Putamen (tissue), 1 donor: ENCODE measurements around the gene MCF2L.

Source experiments
- DNase-seq: peaks from one replicate; pipeline ENCODE4 v3.0.0-alpha.2; 2016; ENCODE audit warnings: low spot score

Gene MCF2L

DNA sequence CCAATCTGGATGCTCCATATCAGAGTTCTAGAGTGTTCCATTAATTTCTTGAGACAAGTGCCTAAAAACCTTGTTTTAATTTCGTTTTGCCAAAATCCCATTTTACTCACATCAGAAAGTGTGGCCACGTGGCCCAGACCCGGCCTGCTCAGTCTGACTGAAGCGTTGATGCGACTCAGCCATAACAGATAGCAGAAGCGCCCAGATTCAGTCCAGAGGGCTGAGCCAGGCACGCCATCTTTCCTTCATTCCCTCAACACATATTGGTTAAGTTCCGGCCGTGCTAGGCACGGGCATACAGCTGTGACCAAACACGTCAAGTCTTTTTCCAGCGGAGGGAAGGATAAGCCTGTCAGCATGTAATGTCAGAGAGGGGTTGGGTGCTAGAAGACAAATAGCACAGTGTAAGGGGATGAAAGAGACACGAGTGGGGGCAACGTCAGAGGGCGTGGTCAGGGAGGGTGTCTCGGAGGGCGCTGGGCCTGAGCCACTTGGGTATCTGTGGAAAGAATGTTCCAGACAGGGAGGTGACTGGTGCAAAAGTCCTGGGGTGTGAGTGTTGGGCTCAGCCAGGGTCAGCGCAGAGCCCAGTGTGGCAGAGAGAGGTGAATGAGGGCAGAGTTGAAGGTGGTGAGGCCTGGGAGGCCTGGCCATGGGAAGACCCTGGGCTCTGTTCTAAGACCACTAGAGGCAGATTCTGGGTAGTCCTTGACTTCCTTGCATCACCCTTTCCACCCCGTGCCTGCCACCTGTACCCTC lies 156.7 kb downstream of the MCF2L start:
- no peak for DNase-seq

DNA sequence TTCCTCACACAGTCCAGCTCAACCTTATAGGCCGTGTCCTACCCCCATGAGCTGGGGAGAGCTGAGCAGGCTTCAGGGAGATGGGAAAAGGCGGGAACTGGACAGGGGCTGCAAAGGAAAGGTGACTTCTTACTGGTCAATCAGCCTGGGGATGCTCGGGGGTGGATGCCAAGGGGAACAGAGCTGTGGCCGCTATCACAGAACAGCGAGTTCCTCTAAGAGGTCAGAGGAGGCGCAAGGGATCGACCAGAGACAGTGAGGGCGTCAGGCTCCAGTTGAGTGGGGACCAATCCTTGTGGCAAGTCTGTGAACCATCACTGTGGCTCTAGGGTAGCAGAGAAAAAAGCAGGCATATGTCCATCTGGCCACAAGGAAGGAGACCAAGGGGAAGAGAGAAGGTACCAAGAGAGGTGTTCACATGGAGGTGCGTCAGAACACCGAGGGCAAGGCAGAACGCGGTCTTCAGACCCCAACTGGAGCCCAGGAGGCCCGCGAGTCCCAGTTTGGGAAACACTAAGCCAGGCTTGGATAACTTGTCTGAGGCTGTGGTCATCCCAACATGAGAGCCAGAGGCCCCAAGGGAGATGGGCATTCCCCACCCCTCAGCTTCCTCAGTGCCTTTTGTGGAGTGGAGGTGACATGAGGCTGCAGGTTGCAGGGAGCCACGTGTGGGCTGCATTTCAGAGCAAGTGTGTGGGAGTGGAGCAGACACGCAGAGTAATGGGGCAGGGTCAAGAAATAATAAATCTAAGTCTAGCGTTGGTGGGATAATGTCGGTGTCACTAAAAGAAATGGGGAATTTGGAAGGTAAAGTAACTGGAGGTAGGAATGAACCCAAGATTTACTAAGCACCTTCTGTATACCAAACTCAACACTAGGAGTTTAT lies 157.5 kb downstream of the MCF2L start:
- no peak for DNase-seq

DNA sequence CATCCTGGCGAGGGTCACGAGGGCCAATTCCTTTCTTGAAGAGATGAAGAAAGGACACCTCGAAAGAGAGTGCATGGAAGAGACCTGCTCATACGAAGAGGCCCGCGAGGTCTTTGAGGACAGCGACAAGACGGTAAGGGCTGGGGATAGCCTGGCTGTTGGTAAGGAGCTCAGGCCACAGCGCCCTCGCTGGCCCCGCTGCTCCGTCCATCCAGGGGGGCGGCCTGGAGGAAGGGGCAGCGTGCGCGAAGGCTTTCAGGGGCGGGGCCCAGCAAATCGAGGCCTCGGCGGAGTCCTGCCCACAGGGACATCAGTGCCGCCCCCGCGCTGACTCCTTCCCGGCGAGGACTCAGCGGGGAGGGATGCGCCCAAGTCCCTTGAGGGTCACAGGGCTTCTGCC lies 160.5 kb downstream of the MCF2L start:
- DNase-seq = no peak

DNA sequence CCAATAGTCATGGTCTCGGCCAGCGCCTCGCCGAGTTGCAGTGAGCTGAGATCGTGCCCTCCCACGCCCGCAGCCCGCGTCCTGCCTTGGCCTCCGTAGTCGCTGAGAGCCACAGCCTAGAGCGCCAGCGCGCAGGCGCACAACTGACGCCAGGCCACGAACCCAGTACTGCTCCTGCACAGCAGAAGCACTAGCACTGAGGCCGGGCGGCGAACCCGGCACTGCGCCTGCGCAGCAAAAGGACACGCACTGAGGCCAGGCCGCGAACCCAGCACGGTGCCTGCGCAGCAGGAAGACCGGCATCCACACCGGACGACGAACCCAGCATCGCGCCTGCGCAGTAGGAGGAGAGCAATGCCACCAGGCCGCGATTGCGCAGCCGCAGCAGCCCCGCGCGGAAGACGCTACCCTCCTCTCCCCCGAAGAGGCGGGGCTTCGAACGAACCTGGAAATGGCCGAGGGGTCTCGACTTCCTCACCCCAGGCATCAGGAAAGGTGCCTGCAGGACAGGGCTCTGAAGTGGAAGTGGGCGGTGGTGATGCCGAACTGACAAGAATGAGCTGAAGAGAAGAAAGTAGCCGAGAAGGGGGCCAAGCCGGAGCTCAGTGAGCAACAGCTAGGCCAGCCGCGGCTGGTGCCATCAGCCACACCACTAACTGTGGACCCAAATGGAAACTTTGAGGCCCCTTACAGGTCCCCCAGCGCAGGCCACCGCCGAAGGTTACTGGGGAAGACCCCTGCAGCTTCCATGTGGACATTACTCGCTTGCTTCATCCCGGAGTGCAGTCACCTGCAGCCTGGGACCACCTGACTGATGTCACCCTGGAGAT lies 161.1 kb downstream of the MCF2L start:
- DNase-seq = no peak

DNA sequence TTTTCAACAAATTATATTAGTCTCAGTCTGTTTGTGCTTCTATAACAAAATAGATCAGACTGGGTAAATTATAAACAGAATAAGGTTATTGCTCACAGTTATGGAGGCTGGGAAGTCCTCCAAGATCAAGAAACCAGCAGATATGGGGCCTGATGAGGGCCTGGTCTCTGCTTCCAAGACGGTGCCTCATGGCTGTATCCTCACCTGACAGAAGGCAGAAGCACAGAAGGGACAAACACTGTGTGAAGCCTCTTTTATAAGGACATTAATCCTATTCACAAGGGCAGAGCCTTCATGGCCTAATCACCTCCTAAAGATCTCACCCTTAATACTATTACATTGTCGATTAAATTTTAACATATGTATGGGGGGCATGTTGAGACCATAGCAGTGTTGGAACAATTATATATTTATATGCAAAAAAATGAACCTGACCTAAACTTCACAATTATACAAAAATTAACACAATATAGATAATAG lies 166.3 kb downstream of the MCF2L start:
- no peak for DNase-seq

DNA sequence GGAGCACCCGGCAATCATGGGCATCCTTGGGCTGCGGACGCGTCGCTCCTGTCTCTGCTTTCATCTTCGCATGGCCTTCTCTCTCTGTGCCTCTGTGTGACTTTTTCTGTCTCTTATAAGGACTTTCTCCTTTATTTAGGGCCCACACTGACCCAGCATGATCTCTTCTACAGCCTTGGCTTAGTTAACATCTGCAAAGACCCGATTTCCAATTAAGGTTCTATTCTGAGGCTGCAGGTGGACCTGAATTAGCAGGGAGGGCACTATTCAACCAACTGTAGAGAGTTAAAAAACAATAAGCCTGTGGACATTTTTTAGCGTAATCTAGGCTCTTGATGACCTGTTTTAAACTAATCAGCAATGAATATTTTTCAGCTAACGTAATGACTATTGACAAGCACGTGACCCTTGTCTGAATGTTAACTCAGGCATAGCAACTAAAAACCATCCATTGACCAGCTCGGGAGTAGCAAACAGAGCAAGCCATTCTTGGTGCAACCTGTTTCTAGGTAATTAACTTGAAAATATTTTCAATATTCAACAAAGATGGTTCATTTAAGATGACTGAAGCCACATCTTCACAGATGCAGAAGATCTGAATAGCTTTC lies 168.8 kb downstream of the MCF2L start:
- DNase-seq = no peak

DNA sequence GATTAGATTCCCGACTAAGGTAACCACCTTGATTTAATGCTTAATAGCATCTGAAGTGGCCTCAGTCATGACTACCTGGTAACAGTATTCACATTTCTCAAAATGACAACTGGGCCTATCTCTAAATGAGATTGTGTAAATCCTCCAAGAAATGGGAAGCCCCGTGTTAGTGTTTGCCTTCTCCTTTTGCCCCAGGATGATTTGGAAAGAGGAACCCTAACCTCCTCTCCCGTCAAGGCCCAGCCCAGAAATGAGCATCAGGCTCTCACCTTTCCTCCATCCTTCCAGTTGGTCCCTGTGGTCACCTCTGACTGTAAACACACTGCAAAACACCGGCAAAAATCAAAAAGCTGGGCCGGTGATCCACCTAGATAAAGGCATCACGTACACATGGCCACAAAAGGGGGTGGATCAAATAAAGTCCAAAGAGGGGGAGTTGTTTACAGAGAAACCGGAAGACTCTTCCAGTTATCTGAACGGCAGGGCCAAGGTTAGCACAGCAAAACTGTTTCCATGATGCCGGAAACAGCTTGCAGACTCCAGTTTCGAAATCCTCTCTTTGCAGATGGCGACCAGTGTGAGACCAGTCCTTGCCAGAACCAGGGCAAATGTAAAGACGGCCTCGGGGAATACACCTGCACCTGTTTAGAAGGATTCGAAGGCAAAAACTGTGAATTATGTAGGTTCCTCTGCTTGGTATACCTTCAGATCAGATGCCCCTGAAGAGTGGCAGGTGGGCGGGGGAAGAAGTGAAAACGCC lies 170.0 kb downstream of the MCF2L start:
- DNase-seq = no peak

DNA sequence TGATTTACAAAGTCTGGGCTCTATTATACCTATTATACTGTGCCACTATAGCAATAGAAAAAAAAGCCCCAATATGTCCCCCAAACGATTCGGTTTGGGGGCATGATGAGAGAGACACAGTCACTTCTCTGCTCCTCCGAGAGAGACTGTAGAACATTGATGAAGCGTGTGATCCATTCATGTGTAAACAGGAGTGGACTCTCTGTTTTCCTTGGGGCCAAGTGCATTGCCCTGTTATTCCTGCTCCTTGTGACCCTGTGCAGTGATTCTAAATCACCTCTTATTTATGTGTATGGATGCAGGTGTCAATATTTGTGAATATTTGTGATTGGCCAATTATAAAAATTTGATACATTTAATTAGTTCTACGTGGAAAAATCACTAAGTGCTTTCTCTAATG lies 170.6 kb downstream of the MCF2L start:
- no peak for DNase-seq

DNA sequence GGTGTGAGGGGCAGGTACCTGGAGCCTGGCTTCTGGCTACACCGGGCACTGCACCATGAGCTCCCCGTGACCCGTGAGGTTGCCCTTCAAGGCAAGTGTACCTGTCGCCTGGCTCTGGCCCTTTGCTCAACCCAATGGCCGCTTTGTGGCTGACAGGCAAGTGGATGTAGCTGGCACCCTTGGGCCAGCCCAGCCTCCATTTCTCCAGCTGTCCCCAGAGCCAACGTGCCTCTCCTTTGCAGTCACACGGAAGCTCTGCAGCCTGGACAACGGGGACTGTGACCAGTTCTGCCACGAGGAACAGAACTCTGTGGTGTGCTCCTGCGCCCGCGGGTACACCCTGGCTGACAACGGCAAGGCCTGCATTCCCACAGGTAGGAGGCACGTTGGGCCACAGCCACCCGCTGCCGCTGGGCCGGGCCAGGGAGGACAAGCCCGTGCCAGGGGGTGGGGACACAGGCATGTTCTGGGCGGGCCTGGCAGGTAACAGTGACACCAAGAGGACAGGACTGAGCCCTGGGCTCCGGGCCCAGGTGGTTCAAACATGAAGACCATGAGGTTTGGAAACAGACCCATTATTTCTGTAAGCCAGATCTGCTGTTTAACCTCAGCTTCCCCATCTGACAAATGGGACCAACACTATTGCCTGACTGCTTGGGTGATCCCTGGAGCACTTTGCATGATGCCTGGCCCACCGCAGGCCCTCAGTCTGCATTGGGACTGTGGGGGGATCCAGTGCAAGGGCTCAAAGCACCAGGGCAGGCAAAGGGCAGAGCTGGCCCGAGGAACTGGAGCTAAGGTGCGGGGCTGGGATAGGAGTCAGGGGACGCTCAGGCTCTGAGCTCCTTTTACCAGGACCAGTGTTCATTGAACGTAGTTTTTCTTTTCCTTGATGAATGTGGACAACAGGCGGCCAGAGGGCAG lies 171.9 kb downstream of the MCF2L start:
- DNase-seq = no peak

DNA sequence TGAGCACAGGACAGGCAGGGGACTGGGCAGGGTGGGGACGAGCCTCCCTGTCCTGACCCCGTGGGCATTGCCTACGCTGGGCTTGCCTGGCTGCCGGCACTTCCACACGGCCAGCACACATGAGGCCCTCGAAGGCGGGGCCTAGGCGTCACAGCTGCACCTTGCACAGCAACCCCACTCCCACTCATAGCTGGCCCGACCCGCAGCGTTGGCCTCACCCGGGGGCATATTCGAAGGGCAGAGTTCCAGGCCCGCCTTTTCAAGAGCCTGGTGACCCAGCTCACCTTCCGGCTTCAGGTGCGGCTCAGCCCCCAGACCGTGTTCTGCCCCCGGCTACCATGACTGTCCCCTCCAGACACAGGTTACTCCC lies 172.6 kb downstream of the MCF2L start:
- DNase-seq = no peak

DNA sequence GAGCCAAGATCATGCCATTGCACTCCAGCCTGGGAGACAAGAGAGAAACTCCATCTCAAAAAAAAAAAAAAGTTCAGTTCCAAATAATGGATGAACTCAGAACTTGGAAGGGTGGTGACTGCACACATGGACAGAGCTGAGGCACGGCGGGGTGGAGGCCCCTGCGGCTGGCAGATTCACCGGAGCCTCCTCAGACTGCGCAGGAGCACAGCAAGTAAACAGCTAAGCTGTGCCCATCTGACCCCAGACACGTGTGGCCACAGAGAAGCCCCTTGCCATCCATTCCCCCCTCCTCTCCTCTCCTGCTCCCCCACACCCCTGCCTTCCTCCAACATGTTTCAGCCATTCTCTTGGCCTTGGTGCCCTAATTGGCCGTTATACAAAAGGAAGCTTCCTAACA lies 173.9 kb downstream of the MCF2L start:
- DNase-seq = no peak

DNA sequence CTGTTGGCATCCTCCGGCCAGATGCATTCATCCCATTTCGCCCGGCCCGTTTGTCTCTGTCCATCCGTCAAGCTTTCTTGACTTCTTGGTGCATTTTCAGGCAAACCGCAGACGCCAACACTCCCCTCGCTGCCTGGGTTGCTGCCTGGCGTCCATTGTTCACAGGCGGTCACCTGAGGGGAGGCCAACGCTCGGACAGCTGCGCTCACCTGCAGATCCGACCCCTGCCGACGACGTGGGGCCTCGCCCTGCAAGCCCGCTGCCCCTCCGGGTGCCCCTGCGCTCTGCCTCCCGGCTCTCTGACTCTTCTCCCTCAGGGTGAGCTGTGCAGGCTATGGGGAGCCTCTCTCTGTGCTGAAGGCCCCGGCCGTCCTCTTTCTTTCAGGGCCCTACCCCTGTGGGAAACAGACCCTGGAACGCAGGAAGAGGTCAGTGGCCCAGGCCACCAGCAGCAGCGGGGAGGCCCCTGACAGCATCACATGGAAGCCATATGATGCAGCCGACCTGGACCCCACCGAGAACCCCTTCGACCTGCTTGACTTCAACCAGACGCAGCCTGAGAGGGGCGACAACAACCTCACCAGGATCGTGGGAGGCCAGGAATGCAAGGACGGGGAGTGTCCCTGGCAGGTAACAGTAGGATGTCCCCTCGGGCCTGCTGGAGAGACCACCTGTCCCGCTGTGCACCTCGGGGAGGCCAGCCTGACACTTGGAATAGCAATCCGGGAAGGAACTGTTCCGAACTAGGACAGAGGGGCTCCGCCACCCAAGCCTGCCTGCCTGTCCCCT lies 174.6 kb downstream of the MCF2L start:
- DNase-seq = no peak

DNA sequence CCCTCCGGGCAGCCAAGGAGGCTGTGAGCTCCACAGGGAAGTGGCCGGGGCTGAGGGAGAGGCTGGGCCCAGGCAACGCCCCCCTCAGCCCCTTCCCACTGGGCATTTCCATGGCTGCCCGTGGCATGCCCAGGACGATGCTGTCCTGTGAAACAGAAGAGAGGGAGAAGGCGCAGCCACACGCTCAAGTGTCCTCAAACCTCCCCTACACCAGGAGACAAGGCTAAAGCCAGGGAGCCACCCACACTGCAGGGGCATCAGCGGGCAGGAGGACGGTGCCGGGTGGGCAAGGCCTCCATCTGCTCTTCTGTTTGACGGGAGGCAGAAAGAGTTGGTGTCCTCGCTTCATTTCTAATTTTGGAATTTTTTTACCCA lies 175.2 kb downstream of the MCF2L start:
- no peak for DNase-seq

DNA sequence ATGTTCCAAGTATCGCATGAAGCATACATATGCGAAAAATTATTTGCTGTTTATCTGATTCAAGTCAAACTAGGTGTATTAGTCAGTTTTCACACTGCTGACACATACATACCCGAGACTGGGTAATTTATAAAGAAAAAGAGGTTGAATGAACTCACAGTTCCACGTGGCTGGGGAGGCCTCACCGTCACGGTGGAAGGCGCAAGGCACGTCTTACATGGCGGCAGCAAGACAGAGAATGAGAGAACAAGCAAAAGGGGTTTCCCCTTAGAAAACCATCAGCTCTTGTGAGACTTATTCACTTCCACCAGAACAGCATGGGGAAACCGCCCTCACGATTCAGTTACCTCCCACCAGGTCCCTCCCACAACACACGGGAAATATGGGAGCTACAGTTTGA lies 176.5 kb downstream of the MCF2L start:
- DNase-seq = no peak

DNA sequence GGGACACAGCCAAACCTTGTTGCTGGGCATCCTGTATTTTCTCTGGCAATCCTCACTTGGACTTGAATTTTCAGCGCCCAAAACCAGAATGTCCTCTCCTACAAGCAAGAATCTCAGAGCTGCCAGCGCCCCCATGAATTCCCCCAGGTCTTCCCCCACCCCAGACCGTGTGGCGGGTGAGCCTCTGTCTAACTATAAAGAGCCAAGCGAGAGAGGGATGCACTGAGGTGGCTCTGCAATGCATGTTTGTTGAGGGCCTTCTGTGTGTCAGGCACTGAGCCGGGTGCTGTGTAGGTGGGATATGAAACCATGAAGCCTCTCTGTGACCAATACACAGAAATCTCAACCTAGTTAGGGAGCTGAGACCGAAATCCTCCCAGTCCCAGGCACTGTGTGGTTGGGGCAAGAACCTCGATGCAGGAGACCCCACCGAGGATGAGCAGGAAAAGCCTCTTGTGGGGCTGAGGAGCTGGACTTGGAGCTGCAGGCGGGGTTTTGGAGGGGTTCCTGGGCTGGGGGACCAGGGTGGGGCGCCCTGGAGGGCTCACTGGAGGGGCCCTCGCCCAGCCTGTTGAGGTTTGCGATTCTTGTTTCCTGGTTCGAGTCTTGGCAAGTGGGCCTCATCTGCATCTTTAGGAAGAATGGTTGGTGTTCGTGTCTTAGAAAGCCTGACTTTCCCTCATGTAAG lies 177.0 kb downstream of the MCF2L start:
- DNase-seq = no peak

DNA sequence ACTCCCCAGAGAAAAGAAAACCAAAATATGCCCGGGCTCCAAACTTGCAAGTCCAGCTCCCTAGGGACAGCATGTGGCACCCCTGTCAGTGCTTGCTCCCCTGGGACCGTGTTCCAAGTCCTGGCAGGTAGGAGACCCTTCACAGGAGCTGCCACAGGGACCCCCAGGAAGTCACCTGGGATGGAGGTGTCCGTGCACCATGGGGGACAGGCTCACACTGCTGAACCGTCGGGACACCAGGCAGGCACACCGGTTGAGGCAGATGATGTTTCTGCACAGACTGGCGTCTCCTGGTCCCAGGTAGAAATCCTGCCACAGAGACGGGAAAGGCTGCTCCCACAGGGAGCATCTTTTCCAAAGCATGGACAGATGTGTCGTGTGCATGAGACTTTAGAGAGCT lies 177.7 kb downstream of the MCF2L start:
- DNase-seq = no peak

DNA sequence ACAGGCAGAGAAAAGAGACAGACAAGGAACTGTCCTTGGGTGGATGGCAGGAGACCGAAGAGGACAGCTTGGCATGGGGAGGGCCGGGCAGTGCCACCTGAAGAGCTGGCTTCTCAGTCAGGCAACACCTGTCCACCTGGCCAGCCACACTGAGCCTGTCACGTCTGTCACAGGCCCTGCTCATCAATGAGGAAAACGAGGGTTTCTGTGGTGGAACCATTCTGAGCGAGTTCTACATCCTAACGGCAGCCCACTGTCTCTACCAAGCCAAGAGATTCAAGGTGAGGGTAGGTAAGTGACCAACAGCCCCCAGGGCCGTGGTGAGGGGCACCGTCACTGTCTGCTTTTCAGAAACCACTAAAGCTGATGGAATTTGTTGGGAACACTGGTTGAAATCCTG lies 178.2 kb downstream of the MCF2L start:
- no peak for DNase-seq

DNA sequence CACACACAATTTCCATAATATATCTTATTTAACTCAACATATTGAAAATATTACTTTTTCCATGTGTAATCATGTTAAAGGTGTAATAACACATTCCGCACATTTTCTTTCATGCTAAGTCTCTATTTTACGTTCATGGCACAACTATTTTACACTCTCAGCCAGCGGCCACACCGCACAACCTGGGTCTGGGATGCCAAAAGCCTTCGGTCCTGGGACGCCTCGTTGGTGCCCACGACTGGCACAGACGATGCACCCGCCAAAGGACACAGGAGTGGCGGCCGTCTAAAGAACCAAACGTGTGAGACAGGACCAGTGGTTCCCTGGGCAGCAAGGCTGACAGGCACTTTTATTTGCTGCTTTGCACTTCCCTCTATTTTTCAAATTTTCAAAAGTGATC lies 179.4 kb downstream of the MCF2L start:
- no peak for DNase-seq
